ENCODE results near the gene MICU2. TPM values are rescaled to one million over a fixed set of nuclear protein-coding genes. Genes with fewer than 3 reads are reported as not detected.

MICU2 gene
- total and polyA plus RNA-seq, 2 donors (not counting 3 experiments of a cell fraction or from before 2014, with no cell fraction given), result 24.0 to 36.7 TPM

GRCh38 chr13:21504379-21504778 lies 99.6 kb downstream of the MICU2 start:
- Histone ChIP-seq H2AFZ (ENCODE audit: low read depth, low read length) (no peak overlapping the region), H3K4me1 (ENCODE audit: control insufficient read depth, extremely low read depth, insufficient read depth, low read length) (no peaks in the 10 kb centered on the region), H3K4me3 (replicated peaks in 1 of 3; ENCODE audit: insufficient read depth in 1 of 3, low read depth in 1 of 3, low read length in 3 of 3) (no peak overlapping the region), H3K9ac (replicated peaks; ENCODE audit: extremely low read depth, insufficient read depth, low read length) (no peak overlapping the region), H3K4me2 (ENCODE audit: insufficient read depth, low read length) (no peak overlapping the region), H4K20me1 (replicated peaks; ENCODE audit: control insufficient read depth, extremely low read depth, insufficient read depth, low read length) (no peaks in the 10 kb centered on the region), H3K27me3 (ENCODE audit: control insufficient read depth in 2 of 2, insufficient read depth in 2 of 2, low read length in 2 of 2) (no peaks in the 10 kb centered on the region), H3K79me2 (ENCODE audit: control insufficient read depth, insufficient read depth, low read length) (no peaks in the 10 kb centered on the region), H3K9me3 (replicated peaks; ENCODE audit: control insufficient read depth, insufficient read depth, low read length) (no peaks in the 10 kb centered on the region), H3K36me3 (ENCODE audit: control insufficient read depth in 2 of 2, extremely low read depth in 1 of 2, insufficient read depth in 2 of 2, low read length in 2 of 2) (peaks cover 0 to 2% of the 10 kb centered on the region in 2 experiments), H3K9me1 (replicated peaks; ENCODE audit: control insufficient read depth, extremely low read depth, insufficient read depth, low read length) (no peaks in the 10 kb centered on the region), H3K27ac (ENCODE audit: insufficient read depth, low read depth, low read length) (no peak overlapping the region)
- dilution Hi-C loops (cut with MboI; ENCODE audit: extremely low pct_ligation_motif_present, low sequenced_read_pairs) (no loop called here), intact Hi-C loops (cut with micrococcal nuclease) (no loop called here)
- no TSS peak for BruUV-seq (replicated peaks)
- TF ChIP-seq MYC (IDR thresholded peaks at IDR 0.05; ENCODE audit: low read depth, low read length) (no peak), GATA2 (IDR thresholded peaks at IDR 0.05; ENCODE audit: insufficient read depth, insufficient read length, low read depth, low read length) (no peak), FOS (IDR thresholded peaks at IDR 0.05; ENCODE audit: borderline replicate concordance, insufficient read depth, low read length) (no peak), POLR2A (IDR thresholded peaks at IDR 0.05; ENCODE audit: low read depth, low read length) (no peak), EZH2 (IDR thresholded peaks at IDR 0.05; ENCODE audit: borderline replicate concordance, low read depth, low read length, severe bottlenecking) (no peak), MAX (IDR thresholded peaks at IDR 0.05; ENCODE audit: insufficient read depth, insufficient read length) (no peak), JUN (IDR thresholded peaks at IDR 0.05; ENCODE audit: borderline replicate concordance, insufficient read depth, insufficient read length, low read depth) (no peak), CTCF (IDR thresholded peaks at IDR 0.05; ENCODE audit: extremely low read depth in 1 of 2, insufficient read depth in 1 of 2, low read depth in 1 of 2, low read length in 2 of 2) (no peak), POLR2AphosphoS5 (IDR thresholded peaks at IDR 0.05; ENCODE audit: insufficient read depth, low read depth, low read length) (no peak)
- no peak for FAIRE-seq
- ChIA-PET CTCF (interaction anchor here (0.9 kb wide), 1 partner anchor 11 kb away, joined by 3 read pairs; no protein-coding TSS in a partner anchor), POLR2A (no interaction called here)
- DNase-seq (ENCODE audit: low read depth, low spot score), result no peak

Data from endothelial cell of umbilical vein (primary cell).